Measurements from ENCODE around the gene TSPAN10.
"Not testable (repeated sequence)": the region's sequence is repeated elsewhere in the genome, so short reads cannot be mapped to it uniquely, and the experiment has no call there.

The TSPAN10 gene

GRCh38 chr17:81636505-81637288 lies at the start of gene TSPAN10, which contains the start of gene NPLOC4:
Gene TSPAN10, plus strand, starts transcription at chr17:81637196. Its CDS starts 5,217 bp downstream, at chr17:81642413.
Gene NPLOC4, minus strand, starts transcription at chr17:81637112. Its CDS starts 182 bp downstream, at chr17:81636930.
- DNase-seq: peak; percentile 46

GRCh38 chr17:81589612-81590011 lies 47.4 kb upstream of the TSPAN10 start:
- no peak for DNase-seq

GRCh38 chr17:81590121-81590520 lies 46.9 kb upstream of the TSPAN10 start:
- no peak for DNase-seq

GRCh38 chr17:81591971-81592370 lies 45.0 kb upstream of the TSPAN10 start:
- no peak for DNase-seq

- no peak for DNase-seq
Observed at GRCh38 chr17:81593105-81593871, 43.7 kb upstream of the TSPAN10 start.

- DNase-seq: no peak
Observed at GRCh38 chr17:81599719-81600486, 37.1 kb upstream of the TSPAN10 start.

- DNase-seq: no peak
Observed at GRCh38 chr17:81601525-81602120, 35.4 kb upstream of the TSPAN10 start.

- no peak for DNase-seq
Observed at GRCh38 chr17:81603846-81604610, 33.0 kb upstream of the TSPAN10 start.

- no peak for DNase-seq
Observed at GRCh38 chr17:81607431-81607830, 29.6 kb upstream of the TSPAN10 start.

- no peak for DNase-seq
Observed at GRCh38 chr17:81608082-81608481, 28.9 kb upstream of the TSPAN10 start.

GRCh38 chr17:81608605-81609004 lies 28.4 kb upstream of the TSPAN10 start:
- DNase-seq: no peak

- no peak for DNase-seq
Observed at GRCh38 chr17:81609541-81610311, 27.3 kb upstream of the TSPAN10 start.

GRCh38 chr17:81612172-81612970 lies 24.6 kb upstream of the TSPAN10 start:
- DNase-seq: no peak

GRCh38 chr17:81615401-81615930 lies 21.5 kb upstream of the TSPAN10 start:
- no peak for DNase-seq

- no peak for DNase-seq
Observed at GRCh38 chr17:81616877-81617276, 20.1 kb upstream of the TSPAN10 start.

- not testable (repeated sequence) for DNase-seq
Observed at GRCh38 chr17:81618307-81618706, 18.7 kb upstream of the TSPAN10 start.

- no peak for DNase-seq
Observed at GRCh38 chr17:81621494-81622130, 15.4 kb upstream of the TSPAN10 start.

GRCh38 chr17:81630274-81630673 lies 6.7 kb upstream of the TSPAN10 start:
- no peak for DNase-seq

- no peak for DNase-seq
Observed at GRCh38 chr17:81631482-81631881, 5.5 kb upstream of the TSPAN10 start.

- DNase-seq: no peak
Observed at GRCh38 chr17:81635431-81635830, 1.6 kb upstream of the TSPAN10 start.

Data from NCI-H1048 (cell line).